Activated CD4-positive, alpha-beta T cell treated with anti-CD3 and anti-CD28 coated beads, Interleukin-2, amount 50 U/mL, for 16 hours (primary cell): Measurements from ENCODE around the gene OR4E2.
"Not testable (repeated sequence)": the region's sequence is repeated elsewhere in the genome, so short reads cannot be mapped to it uniquely, and the experiment has no call there.

Experiments used
- DNase-seq: peaks from one replicate; pipeline ENCODE4 v3.0.0-alpha.2; 2020

OR4E2 gene

GRCh38 chr14:21698538-21698937, 44.9 kb downstream of the OR4E2 start:
- DNase-seq, result not testable (repeated sequence)

GRCh38 chr14:21699551-21699950, 45.9 kb downstream of the OR4E2 start:
- no peak for DNase-seq

GRCh38 chr14:21702316-21702715, 48.7 kb downstream of the OR4E2 start:
- DNase-seq, result no peak

DNA sequence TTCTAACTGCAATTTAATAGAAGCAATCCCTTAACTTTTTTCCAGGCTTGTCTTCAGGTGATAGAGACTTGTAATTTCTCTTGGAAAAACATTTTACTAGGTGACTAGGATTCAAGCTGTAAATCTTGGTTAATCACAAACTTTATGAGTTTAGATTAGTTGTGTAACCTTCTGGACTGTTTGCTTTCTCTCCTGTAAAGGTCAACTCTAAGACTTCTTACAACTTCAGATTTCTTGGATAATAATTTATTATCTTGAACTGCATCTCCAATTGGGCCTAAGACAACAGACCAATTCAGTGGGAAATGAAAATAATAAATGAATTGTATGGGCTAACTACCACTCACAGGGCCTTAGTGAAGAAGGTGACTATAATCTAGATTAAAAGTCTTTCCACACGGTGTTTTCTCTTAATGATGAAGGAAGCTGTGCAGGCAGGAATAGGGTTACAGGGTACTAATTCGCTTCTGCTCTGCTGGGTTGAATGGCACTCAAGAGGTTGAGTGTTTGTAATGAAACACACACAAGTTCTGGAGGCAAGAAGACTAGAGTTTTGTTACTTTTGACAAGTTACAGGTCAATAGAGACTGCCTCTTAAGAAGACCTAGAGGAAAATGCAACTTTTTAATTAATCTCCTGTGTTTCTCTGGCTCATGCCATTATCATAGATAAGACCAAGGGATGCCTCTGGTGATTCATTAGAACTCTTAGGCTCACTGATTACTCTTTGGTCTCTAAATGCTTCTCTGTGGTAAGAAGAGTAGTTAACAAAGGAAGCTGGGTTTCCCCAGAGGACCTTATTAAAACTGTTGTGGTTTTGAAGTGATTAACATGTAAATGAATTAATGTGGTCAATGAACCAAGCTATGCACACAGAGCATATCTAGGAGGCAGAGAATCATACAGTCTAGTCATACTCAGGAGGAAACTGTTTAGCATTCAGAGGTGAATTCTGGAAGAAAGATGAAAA, 50.0 kb downstream of the OR4E2 start:
- peak; percentile 40 for DNase-seq

- no peak for DNase-seq
These were observed 50.7 kb downstream of the OR4E2 start for GRCh38 chr14:21704338-21704737.

DNA sequence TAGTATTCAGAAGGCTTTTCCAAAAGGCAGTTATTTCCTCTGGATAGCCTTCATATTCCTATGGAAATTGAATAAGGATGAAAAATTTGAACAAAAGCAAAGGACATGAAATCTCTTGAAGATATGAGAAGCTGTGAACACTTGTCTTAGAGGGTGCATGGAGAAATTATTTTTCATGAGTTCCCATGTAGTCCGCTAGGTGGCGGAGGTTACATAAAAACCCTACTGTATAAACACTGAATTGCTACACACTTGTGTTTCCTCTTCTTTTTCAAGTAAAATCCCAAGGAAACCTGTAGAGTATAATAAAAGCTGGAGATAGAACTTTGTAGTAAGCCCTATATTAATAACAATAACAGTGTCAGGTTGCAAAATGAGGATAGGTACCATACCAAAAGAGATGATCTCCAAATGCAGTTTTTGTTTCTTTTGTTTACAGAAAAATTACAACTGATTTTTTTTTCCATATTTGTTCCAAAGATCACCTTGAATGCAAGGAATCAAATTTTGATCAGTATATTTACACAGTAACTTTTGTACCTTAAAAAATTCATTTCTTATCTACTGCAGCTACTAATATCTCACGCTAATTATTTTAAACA, 57.8 kb downstream of the OR4E2 start:
- peak; percentile 39 for DNase-seq

DNA sequence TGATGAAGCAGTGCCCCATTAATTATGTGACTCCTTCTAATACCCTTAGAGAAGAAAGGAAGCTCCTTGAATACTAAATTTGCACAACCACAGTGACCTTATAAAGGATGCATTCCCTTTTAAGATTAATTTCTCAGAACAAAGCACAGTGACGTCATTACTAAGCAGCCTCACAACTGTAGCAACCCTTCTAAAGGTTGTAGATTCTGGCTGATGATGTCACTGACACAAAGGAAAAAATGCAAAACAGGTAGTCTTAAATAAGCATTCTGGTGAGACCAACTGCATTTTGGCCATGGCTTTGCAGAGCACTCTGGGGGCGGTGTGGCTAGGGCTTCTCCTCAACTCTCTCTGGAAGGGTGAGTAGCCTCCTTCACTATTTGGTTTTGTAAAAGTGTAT, 58.4 kb downstream of the OR4E2 start:
- no peak for DNase-seq

DNA sequence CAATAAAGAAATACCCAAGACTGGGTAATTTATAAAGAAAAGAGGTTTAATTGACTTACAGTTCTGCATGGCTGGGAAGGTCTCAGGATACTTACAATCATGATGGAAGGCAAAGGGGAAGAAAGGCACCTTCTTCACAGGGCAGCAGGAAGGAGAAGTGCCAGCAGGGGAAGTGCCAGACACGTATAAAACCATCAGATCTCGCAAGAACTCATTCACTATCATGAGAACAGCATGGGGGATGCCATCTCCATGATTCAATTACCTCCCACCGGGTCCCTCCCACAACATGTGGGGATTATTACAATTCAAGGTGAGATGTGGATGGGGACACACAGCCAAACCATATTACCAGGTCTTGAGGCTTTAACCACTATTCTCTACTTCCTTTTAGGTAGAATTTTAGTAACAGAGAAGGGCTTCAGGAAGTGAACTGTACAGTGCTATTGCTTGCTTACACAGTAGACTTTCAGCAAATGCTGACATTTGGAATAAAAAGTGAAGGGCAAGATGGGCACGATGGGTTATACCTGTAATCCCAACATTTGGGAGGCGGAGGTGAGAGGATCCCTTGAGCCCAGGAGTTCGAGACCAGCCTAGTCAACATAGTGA, 60.8 kb downstream of the OR4E2 start:
- DNase-seq, result no peak
